ENCODE measurements around the gene TXK.

DNA sequence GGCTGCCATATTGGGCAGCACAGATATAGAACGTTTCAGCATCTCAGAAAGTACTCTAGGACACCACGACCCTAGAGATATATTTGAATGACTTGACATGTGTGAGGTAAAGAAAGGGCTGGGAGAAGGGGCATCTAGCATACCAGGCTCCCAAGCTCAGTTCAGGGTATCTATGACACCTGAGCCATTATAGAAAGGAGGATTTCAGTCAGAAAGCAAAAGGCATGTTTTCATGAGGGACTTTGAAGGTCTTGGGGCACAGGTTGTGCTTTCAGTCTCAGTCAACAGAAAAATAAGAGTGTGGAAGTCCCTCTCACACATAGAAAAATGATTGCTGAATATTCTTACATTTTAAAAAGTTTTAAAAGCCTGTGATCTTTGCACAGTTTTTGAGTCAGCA, 65.9 kb downstream of the TXK start:
- no peak for TF ChIP-seq REST (IDR thresholded peaks at IDR 0.05; ENCODE audit: low read depth)
- no peak for TF ChIP-seq JUND (IDR thresholded peaks at IDR 0.05)
- TF ChIP-seq TCF7L2 (IDR thresholded peaks at IDR 0.05; ENCODE audit: borderline replicate concordance, extremely low read depth, insufficient read depth, insufficient read length): no peak
- no peak for TF ChIP-seq POLR2A (IDR thresholded peaks at IDR 0.05; ENCODE audit: borderline replicate concordance, extremely low read depth, insufficient read depth, insufficient read length)
- TF ChIP-seq YY1 (IDR thresholded peaks at IDR 0.05; ENCODE audit: extremely low read depth, insufficient replicate concordance, low read depth, low read length): no peak
- TF ChIP-seq, protein P1, sequence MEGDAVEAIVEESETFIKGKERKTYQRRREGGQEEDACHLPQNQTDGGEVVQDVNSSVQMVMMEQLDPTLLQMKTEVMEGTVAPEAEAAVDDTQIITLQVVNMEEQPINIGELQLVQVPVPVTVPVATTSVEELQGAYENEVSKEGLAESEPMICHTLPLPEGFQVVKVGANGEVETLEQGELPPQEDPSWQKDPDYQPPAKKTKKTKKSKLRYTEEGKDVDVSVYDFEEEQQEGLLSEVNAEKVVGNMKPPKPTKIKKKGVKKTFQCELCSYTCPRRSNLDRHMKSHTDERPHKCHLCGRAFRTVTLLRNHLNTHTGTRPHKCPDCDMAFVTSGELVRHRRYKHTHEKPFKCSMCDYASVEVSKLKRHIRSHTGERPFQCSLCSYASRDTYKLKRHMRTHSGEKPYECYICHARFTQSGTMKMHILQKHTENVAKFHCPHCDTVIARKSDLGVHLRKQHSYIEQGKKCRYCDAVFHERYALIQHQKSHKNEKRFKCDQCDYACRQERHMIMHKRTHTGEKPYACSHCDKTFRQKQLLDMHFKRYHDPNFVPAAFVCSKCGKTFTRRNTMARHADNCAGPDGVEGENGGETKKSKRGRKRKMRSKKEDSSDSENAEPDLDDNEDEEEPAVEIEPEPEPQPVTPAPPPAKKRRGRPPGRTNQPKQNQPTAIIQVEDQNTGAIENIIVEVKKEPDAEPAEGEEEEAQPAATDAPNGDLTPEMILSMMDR (IDR thresholded peaks at IDR 0.05 in 2 of 3, conservative IDR thresholded peaks at IDR 0.05 in 1 of 3; ENCODE audit: borderline replicate concordance in 1 of 3, insufficient read depth in 1 of 3, low read depth in 2 of 3, low read length in 2 of 3): no peak
- TF ChIP-seq CEBPB (IDR thresholded peaks at IDR 0.05; ENCODE audit: low read depth): no peak
- no peak for TF ChIP-seq CBX3 (IDR thresholded peaks at IDR 0.05; ENCODE audit: low read depth)
- no peak for TF ChIP-seq POLR2AphosphoS5 (IDR thresholded peaks at IDR 0.05; ENCODE audit: low read depth, low read length)
- no peak for TF ChIP-seq EGR1 (IDR thresholded peaks at IDR 0.05; ENCODE audit: low read depth)
- TF ChIP-seq ATF3 (IDR thresholded peaks at IDR 0.05): no peak
- no peak for TF ChIP-seq SIN3A (IDR thresholded peaks at IDR 0.05; ENCODE audit: low read depth)

Data from HCT116 (cell line).